Gastroesophageal sphincter (tissue), 3 donors: ENCODE measurements around the gene DLAT.

Experiments used
- CTCF ChIP-seq, 4 experiments: fragments of 200-600 bp in 2 of 4; fragments of 450-650 bp in 2 of 4; sonication (generic) in 1 of 4; IDR thresholded peaks; one replicate each; pipeline ENCODE4 v1.5.1; 2017 to 2019; ENCODE audit warnings: antibody characterized with exemption in 4 of 4, mild to moderate bottlenecking in 2 of 4, moderate library complexity in 2 of 4
- POLR2A ChIP-seq, 2 donors: fragments of 450-650 bp; IDR thresholded peaks; one replicate each; pipeline ENCODE4 v1.6.1; 2017; ENCODE audit warnings: antibody characterized with exemption in 2 of 2, mild to moderate bottlenecking in 2 of 2, moderate library complexity in 1 of 2
- POLR2AphosphoS5 ChIP-seq: sonication (generic); formaldehyde crosslinking; IDR thresholded peaks from one replicate; pipeline ENCODE4 v1.6.1; 2017; ENCODE audit warnings: antibody characterized with exemption

GRCh38 chr11:112106070-112106469 lies 80.9 kb downstream of the DLAT start:
- TF ChIP-seq POLR2A (IDR thresholded peaks at IDR 0.05) (no peak), CTCF (IDR thresholded peaks at IDR 0.05) (no peak), POLR2AphosphoS5 (no peak)
